ENCODE results near the gene CORO6. TPM values are rescaled to one million over a fixed set of nuclear protein-coding genes. Genes with fewer than 3 reads are reported as not detected.

CORO6 gene
- total and polyA plus RNA-seq, 4 experiments from 2014 or later = 1.6 to 2.2 TPM; not detected in 2

DNA sequence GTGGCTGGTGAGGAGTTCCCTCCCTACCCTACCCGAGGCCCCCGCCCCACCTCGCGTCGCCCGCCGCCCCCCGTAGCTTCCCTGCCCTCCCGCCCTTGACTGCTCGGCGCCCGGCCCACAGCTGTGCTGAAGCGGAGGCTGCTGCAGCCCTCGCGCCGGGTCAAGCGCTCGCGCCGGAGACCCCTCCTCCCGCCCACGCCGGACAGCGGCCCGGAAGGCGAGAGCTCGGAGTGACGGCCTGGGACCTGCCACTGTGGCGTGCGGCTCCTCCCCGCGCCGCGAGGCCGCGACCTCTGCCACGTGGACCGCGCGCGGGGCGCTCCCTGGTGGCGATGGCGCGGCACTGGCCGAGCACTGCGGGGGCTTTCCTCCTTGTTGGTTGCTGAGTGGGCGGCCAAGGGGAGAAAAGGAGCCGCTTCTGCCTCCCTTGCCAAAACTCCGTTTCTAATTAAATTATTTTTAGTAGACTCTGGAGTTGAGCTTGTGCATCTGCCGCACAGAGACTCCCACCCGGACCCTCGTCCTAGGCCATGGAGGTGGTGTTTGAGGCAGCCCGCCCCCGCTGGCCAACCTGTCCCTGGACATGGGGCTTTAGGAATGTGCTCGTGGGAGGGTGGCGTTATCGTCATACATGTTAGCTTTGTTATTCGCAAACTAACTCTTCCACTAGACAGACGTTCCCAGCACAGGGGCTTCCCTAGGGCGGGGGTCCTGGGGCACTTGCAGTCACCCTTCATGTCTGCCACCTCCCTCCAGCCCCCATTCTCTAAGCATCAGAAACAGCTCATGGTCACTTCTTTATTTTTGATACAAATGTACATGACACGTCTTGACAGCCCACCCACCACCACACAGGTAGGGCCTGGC lies 49.8 kb downstream of the CORO6 start:
- intact Hi-C loops (cut with micrococcal nuclease) = loop anchor here (10.0 kb wide), 1 partner anchor 198 kb away; no protein-coding TSS in a partner anchor
- Histone ChIP-seq H3K27ac (ENCODE audit: low read depth, low read length) (no peak overlapping the region), H3K4me1 (ENCODE audit: insufficient read depth, low read length) (peaks cover 9% of the 10 kb centered on the region), H3K4me3 (ENCODE audit: low read length in 2 of 2) (no peak overlapping the region), H3K9me3 (ENCODE audit: control insufficient read depth in 1 of 2, low read length in 2 of 2) (no peaks in the 10 kb centered on the region), H3K27me3 (ENCODE audit: insufficient read depth, low read length) (no peaks in the 10 kb centered on the region), H3K36me3 (ENCODE audit: insufficient read depth, low read length) (peaks cover 26% of the 10 kb centered on the region)
- H3K9me3 Mint-ChIP-seq = no peaks in the 10 kb centered on the region
- POLR2A ChIA-PET (ENCODE audit: partially characterized antibody) = interaction anchor here (0.5 to 10.2 kb wide), 8 partner anchors 10 to 219 kb away, joined by 3 to 119 read pairs (median 9); partner anchors contain the start of gene GIT1
- peaks cover 10 to 28% (median 16%) of the 10 kb centered on the region in 4 donors for H3K4me1 Mint-ChIP-seq
- DNase-seq = peak in 3 of 5 donors; percentile 48 to 61 (median 61)
- H3K4me3 Mint-ChIP-seq = no peak overlapping the region
- H3K27me3 Mint-ChIP-seq = no peaks in the 10 kb centered on the region
- peaks cover 0 to 34% of the 10 kb centered on the region in 2 donors for H3K36me3 Mint-ChIP-seq
- H3K27ac Mint-ChIP-seq = peak overlapping the region in 1 of 7 donors; percentile 41
- CTCF ChIA-PET (ENCODE audit: partially characterized antibody) = interaction anchor here (1.2 to 28.5 kb wide), 8 partner anchors 9 to 203 kb away, joined by 3 to 523 read pairs (median 8); partner anchors contain the start of gene CORO6

GRCh38 chr17:29571883-29572681 lies 50.6 kb downstream of the CORO6 start:
- intact Hi-C loops (cut with micrococcal nuclease) = loop anchor here (10.0 kb wide), 1 partner anchor 197 kb away; no protein-coding TSS in a partner anchor
- CTCF ChIA-PET (ENCODE audit: partially characterized antibody) = interaction anchor here (0.8 to 28.5 kb wide), 11 partner anchors 8 to 202 kb away, joined by 3 to 523 read pairs (median 10); partner anchors contain the start of genes ANKRD13B and CORO6
- no peaks in the 10 kb centered on the region for H3K9me3 Mint-ChIP-seq
- POLR2A ChIA-PET (ENCODE audit: partially characterized antibody) = interaction anchor here (0.5 to 10.2 kb wide), 7 partner anchors 9 to 219 kb away, joined by 3 to 119 read pairs (median 10); partner anchors contain the start of gene GIT1
- H3K4me1 ChIP-seq (ENCODE audit: insufficient read depth, low read length) = peaks cover 9% of the 10 kb centered on the region
- no peaks in the 10 kb centered on the region for H3K27me3 ChIP-seq (ENCODE audit: insufficient read depth, low read length)
- H3K27ac Mint-ChIP-seq = no peak overlapping the region
- H3K36me3 ChIP-seq (ENCODE audit: insufficient read depth, low read length) = peaks cover 22% of the 10 kb centered on the region
- peaks cover 0 to 31% of the 10 kb centered on the region in 2 donors for H3K36me3 Mint-ChIP-seq
- H3K4me1 Mint-ChIP-seq = peaks cover 10 to 31% (median 16%) of the 10 kb centered on the region in 4 donors
- DNase-seq = no peak
- no peaks in the 10 kb centered on the region for H3K27me3 Mint-ChIP-seq
- H3K4me3 ChIP-seq (ENCODE audit: low read length in 2 of 2) = no peak overlapping the region
- H3K9me3 ChIP-seq (ENCODE audit: control insufficient read depth in 1 of 2, low read length in 2 of 2) = no peaks in the 10 kb centered on the region
- peak overlapping the region in 1 of 8 donors; percentile 21 for H3K4me3 Mint-ChIP-seq
- H3K27ac ChIP-seq (ENCODE audit: low read depth, low read length) = no peak overlapping the region

- Histone ChIP-seq H3K36me3 (ENCODE audit: insufficient read depth, low read length) (peaks cover 21% of the 10 kb centered on the region), H3K27ac (ENCODE audit: low read depth, low read length) (no peak overlapping the region), H3K27me3 (ENCODE audit: insufficient read depth, low read length) (no peaks in the 10 kb centered on the region), H3K4me3 (ENCODE audit: low read length in 2 of 2) (no peak overlapping the region), H3K9me3 (ENCODE audit: control insufficient read depth in 1 of 2, low read length in 2 of 2) (no peaks in the 10 kb centered on the region), H3K4me1 (ENCODE audit: insufficient read depth, low read length) (peaks cover 9% of the 10 kb centered on the region)
- Mint-ChIP-seq H3K9me3 (no peaks in the 10 kb centered on the region), H3K27ac (peak overlapping the region in 1 of 7 donors; percentile 22), H3K4me3 (peak overlapping the region in 1 of 8 donors; percentile 52), H3K27me3 (no peaks in the 10 kb centered on the region), H3K4me1 (peaks cover 10 to 31% (median 16%) of the 10 kb centered on the region in 4 donors), H3K36me3 (peaks cover 0 to 30% of the 10 kb centered on the region in 2 donors)
- ChIA-PET CTCF (ENCODE audit: partially characterized antibody) (interaction anchor here (0.8 to 28.5 kb wide), 8 partner anchors 8 to 360 kb away, joined by 3 to 523 read pairs (median 16); partner anchors contain the start of genes ANKRD13B and CORO6), POLR2A (ENCODE audit: partially characterized antibody) (interaction anchor here (1.1 to 10.2 kb wide), 4 partner anchors 8 to 202 kb away, joined by 8 to 119 read pairs (median 64); partner anchors contain the start of gene GIT1)
- DNase-seq = no peak
- intact Hi-C loops (cut with micrococcal nuclease) = loop anchor here (10.0 kb wide), 1 partner anchor 197 kb away; no protein-coding TSS in a partner anchor
Measured at GRCh38 chr17:29571486-29571882, 51.2 kb downstream of the CORO6 start.

DNA sequence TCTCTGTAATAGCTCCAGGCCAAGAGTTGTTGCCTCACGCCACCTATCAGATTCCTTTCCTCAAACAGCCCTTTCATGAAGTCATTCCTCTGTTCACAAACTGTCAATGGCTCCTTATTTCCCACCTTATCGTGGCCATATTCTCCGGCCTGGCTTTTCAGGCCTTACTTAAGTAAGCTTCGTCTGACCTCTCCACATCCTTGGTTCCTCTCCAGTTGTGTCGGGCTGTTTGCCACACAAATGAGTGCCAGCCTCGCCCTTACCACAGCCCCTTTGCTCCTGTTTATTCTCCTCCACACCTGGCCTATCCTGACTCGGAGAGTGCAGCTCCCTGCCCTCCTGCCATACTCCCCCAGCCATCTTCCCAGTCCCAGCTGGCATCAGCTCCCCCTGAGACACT lies 52.2 kb downstream of the CORO6 start:
- Mint-ChIP-seq H3K27ac (peak overlapping the region in 5 of 7 donors; percentile 10 to 77 (median 56)), H3K4me3 (peak overlapping the region in 7 of 8 donors; percentile 35 to 74 (median 60)), H3K36me3 (peaks cover 0 to 28% of the 10 kb centered on the region in 2 donors), H3K9me3 (no peaks in the 10 kb centered on the region), H3K4me1 (peaks cover 16 to 38% (median 21%) of the 10 kb centered on the region in 4 donors), H3K27me3 (no peaks in the 10 kb centered on the region)
- peaks cover 14% of the 10 kb centered on the region for H3K4me1 ChIP-seq (ENCODE audit: insufficient read depth, low read length)
- intact Hi-C loops (cut with micrococcal nuclease) = loop anchor here (10.0 kb wide), 1 partner anchor 196 kb away; no protein-coding TSS in a partner anchor
- H3K27ac ChIP-seq (ENCODE audit: low read depth, low read length) = no peak overlapping the region
- POLR2A ChIA-PET (ENCODE audit: partially characterized antibody) = interaction anchor here (5.2 to 10.2 kb wide), 3 partner anchors 14 to 46 kb away, joined by 68 to 119 read pairs (median 115); partner anchors contain the start of genes ANKRD13B and GIT1
- no peak for DNase-seq
- CTCF ChIA-PET (ENCODE audit: partially characterized antibody) = interaction anchor here (0.8 to 28.5 kb wide), 7 partner anchors 9 to 361 kb away, joined by 3 to 523 read pairs (median 8); partner anchors contain the start of genes ANKRD13B and CORO6
- H3K27me3 ChIP-seq (ENCODE audit: insufficient read depth, low read length) = no peaks in the 10 kb centered on the region
- no peak overlapping the region for H3K4me3 ChIP-seq (ENCODE audit: low read length in 2 of 2)
- no peaks in the 10 kb centered on the region for H3K9me3 ChIP-seq (ENCODE audit: control insufficient read depth in 1 of 2, low read length in 2 of 2)
- peaks cover 12% of the 10 kb centered on the region for H3K36me3 ChIP-seq (ENCODE audit: insufficient read depth, low read length)

DNA sequence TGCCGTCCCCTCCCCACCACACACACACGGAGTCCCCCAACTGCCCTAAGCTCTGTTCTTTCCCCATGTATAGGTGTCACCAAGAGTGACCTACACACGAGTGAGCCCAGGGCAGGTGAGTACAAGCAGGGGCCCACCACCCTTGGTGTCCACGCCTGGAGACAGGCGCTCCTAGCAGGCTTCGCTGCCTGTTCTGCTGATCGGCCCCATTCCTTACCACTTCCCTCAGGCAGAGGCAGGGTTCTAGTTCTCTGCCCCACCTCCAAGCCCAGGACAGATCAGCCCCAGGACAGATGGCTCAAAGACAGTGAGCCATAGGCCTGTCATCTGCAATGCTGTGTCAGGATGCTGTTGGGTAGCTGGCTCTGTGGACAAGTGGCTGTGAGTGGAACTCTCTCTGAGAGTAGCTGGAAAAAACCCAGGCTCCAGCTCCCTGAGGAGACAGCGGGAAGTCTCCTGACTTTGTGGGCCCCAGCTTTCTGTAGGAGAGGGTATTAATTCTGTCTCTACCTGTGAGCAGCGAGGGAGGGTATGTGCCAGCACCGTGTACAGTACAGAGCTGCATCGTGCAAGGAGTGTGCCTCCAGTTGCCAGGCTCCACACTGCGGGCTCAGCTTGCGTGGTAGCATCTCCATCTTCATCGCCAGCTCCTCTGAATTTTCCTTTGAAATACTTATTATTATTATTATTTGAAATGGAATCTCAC lies 53.3 kb downstream of the CORO6 start:
- H3K36me3 Mint-ChIP-seq = peaks cover 0 to 17% of the 10 kb centered on the region in 2 donors
- H3K27ac Mint-ChIP-seq = peak overlapping the region; percentile 48 to 93 (median 80)
- H3K4me1 Mint-ChIP-seq = peaks cover 18 to 47% (median 27%) of the 10 kb centered on the region in 4 donors
- no peaks in the 10 kb centered on the region for H3K27me3 Mint-ChIP-seq
- peaks cover 24% of the 10 kb centered on the region for H3K4me1 ChIP-seq (ENCODE audit: insufficient read depth, low read length)
- H3K9me3 Mint-ChIP-seq = no peaks in the 10 kb centered on the region
- ChIA-PET CTCF (ENCODE audit: partially characterized antibody) (interaction anchor here (0.8 to 28.5 kb wide), 6 partner anchors 11 to 362 kb away, joined by 3 to 523 read pairs (median 21); partner anchors contain the start of genes ANKRD13B and CORO6), POLR2A (ENCODE audit: partially characterized antibody) (interaction anchor here (0.8 to 10.2 kb wide), 8 partner anchors 7 to 361 kb away, joined by 3 to 119 read pairs (median 24); partner anchors contain the start of genes ANKRD13B, GIT1 and SSH2)
- no peaks in the 10 kb centered on the region for H3K9me3 ChIP-seq (ENCODE audit: control insufficient read depth in 1 of 2, low read length in 2 of 2)
- H3K4me3 ChIP-seq (ENCODE audit: low read length in 2 of 2) = peak overlapping the region; percentile 42 to 83
- no peaks in the 10 kb centered on the region for H3K27me3 ChIP-seq (ENCODE audit: insufficient read depth, low read length)
- intact Hi-C loops (cut with micrococcal nuclease) = loop anchor here (5.0 kb wide), 2 partner anchors 193 to 277 kb away; partner anchors contain the start of gene NUFIP2
- peak overlapping the region; percentile 57 for H3K27ac ChIP-seq (ENCODE audit: low read depth, low read length)
- peak overlapping the region; percentile 82 to 90 (median 86) for H3K4me3 Mint-ChIP-seq
- peaks cover 2% of the 10 kb centered on the region for H3K36me3 ChIP-seq (ENCODE audit: insufficient read depth, low read length)
- DNase-seq = peak in 1 of 5 donors; percentile 37

All from CD4-positive, alpha-beta memory T cell (primary cell).